RWPE1 (cell line): Measurements from ENCODE around the gene KCND3.

Experiments used
- CTCF ChIA-PET: fragments of 350-600 bp; sonication (Branson Sonifier 250); formaldehyde crosslinking; extraction: SDS; loops from one replicate; lab custom pipeline; 2021; lab: Yijun Ruan, JAX
- POLR2A ChIA-PET: fragments of 400-600 bp; formaldehyde crosslinking; extraction: SDS; loops from one replicate; lab custom pipeline; 2020; ENCODE audit warnings: antibody characterized with exemption; ENCODE audit not compliant: low non-redundant PET; lab: Yijun Ruan, JAX
- DNase-seq: peaks from one replicate; pipeline ENCODE4 v3.0.0; 2012; ENCODE audit warnings: low spot score
- H3K27ac ChIP-seq: fragments of 450-650 bp; 2 replicates; pipeline ENCODE4 v1.5.1; 2017
- CTCF ChIP-seq: fragments of 450-650 bp; conservative IDR thresholded peaks from 2 replicates; pipeline ENCODE4 v1.5.1; 2017; ENCODE audit warnings: low read depth, mild to moderate bottlenecking

Gene KCND3

DNA sequence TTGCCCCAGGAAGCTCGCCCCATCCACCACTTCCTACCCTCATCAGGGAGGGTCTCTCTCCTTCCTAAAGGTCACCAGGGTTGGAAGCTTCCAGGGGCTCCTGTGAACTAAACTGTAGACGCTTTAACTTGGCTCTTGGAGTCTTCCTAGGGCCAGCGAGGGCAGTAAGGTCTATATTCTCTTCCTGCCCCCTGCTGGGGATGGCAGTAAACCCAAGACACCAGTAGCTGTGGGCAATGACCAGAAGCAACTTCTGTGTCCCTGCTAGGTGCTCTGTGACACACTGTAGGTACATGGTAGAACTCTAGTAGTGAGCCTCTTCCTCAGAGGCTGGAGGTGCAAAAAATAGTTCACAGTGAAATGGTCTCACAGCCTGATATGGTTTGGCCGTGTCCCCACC is 30.0 kb downstream of the KCND3 start:
- ChIA-PET CTCF (interaction anchor here (0.8 kb wide), 1 partner anchor 169 kb away, joined by 3 read pairs; no protein-coding TSS in a partner anchor), POLR2A (no interaction called here)
- no peak for TF ChIP-seq CTCF
- H3K27ac ChIP-seq, result no peak overlapping the region
- DNase-seq, result no peak

- DNase-seq, result no peak
- ChIA-PET POLR2A (no interaction called here), CTCF (no interaction called here)
- TF ChIP-seq CTCF, result no peak
- no peak overlapping the region for H3K27ac ChIP-seq
Observed at GRCh38 chr1:111958851-111959250, 30.6 kb downstream of the KCND3 start.

DNA sequence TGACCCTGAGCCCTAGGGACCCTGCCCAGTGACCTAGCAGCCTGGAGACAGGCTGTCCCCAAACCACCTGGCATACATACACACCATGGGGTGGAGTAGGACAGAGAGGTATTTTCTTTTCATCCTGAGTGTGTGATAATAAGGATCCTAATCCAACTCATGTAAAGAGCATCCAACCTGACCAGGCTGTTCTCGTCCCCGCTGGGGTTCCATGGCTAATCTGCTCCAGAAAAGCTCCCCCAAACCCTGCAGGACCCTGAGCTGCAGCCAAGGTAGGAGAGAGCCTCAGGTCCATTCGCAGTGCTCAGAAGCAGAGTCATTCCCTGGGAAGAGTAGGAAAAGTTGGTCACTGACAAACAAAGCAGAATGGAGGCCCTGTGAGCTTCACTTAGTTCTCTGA is 31.4 kb downstream of the KCND3 start:
- POLR2A ChIA-PET, result no interaction called here
- TF ChIP-seq CTCF, result no peak
- CTCF ChIA-PET, result no interaction called here
- H3K27ac ChIP-seq, result no peak overlapping the region
- DNase-seq, result no peak

- CTCF ChIA-PET, result interaction anchor here (1.0 kb wide), 1 partner anchor 9 kb away, joined by 3 read pairs; no protein-coding TSS in a partner anchor
- DNase-seq, result no peak
Observed at GRCh38 chr1:111956155-111956771, 33.2 kb downstream of the KCND3 start.

DNA sequence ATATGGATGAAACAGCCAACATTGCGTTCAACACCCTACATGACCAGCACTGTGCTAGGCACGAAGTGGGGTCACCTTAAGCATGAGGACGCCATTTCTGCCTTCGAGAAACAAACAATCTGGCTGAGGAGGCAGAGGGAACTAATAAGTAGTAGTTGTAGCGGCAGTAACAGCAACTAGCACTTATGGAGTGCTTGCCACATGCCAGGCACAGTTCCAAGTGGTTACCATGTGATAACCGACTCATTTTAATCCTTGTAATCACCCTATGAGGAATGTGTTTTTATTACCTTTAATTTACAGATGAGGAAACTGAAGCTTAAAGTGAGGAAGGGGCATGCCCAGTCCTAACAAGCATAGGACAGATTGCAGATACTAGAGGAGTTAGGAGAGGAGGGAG is 33.7 kb downstream of the KCND3 start:
- TF ChIP-seq CTCF, result no peak
- H3K27ac ChIP-seq, result no peak overlapping the region
- ChIA-PET CTCF (interaction anchor here (1.0 kb wide), 1 partner anchor 9 kb away, joined by 3 read pairs; no protein-coding TSS in a partner anchor), POLR2A (no interaction called here)
- DNase-seq, result no peak

More at GRCh38 chr1:111956155-111956771, 33.2 kb downstream of the KCND3 start:
- no peak for TF ChIP-seq CTCF
- H3K27ac ChIP-seq, result no peak overlapping the region
- POLR2A ChIA-PET, result no interaction called here

DNA sequence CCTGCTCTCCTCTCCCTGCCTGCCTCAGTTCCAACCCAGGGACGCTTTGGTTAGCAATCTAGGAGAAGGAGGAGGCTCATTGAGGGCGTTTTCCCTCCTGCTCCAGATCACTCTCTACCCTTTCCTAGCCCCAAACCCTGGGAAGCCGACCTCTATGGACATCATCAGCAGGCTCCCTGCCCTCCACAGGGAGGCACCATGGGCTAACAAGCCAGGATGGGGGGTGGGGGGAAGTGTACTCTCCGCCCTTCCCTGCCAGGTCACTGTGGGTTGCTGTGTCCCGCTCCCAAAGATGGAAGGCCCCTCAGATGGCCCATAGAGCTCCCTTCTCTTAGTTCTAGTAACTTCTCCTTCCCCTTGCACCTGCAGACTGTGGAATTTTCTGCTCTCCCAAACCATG is 35.7 kb downstream of the KCND3 start:
- H3K27ac ChIP-seq, result no peak overlapping the region
- ChIA-PET CTCF (interaction anchor here (0.8 kb wide), 1 partner anchor 36 kb away, joined by 3 read pairs; no protein-coding TSS in a partner anchor), POLR2A (no interaction called here)
- no peak for DNase-seq
- no peak for TF ChIP-seq CTCF
